Liver (tissue), 9 donors: ENCODE measurements around the gene RCAN2. TPM values are rescaled to one million over a fixed set of nuclear protein-coding genes. Genes with fewer than 3 reads are reported as not detected.

Source experiments
- DNase-seq: peaks from one replicate; pipeline ENCODE4 v3.0.0-alpha.2; 2017; ENCODE audit warnings: low spot score
- H3K27ac ChIP-seq, 2 donors: one replicate each; pipeline ENCODE4 v1.7.0; 2013; ENCODE audit warnings: inconsistent platforms in 2 of 2, low read length in 2 of 2, control low read depth in 1 of 2, low read depth in 1 of 2, mild to moderate bottlenecking in 1 of 2
- H3K27me3 ChIP-seq, 4 donors: one replicate each; pipeline versions ENCODE4 v1.6.1 to v1.7.0; 2013; ENCODE audit warnings: low read length in 3 of 4, inconsistent platforms in 1 of 4, mild to moderate bottlenecking in 1 of 4, moderate library complexity in 1 of 4; ENCODE audit not compliant: control insufficient read depth in 4 of 4, insufficient read depth in 4 of 4
- H3K36me3 ChIP-seq, 4 donors: one replicate each; pipeline versions ENCODE4 v1.6.1 to v1.7.0; 2013; ENCODE audit warnings: low read length in 3 of 4, mild to moderate bottlenecking in 3 of 4, low read depth in 1 of 4, moderate library complexity in 1 of 4; ENCODE audit not compliant: control insufficient read depth in 4 of 4, insufficient read depth in 3 of 4
- H3K4me1 ChIP-seq, 4 donors: one replicate each; pipeline versions ENCODE4 v1.6.1 to v1.7.0; 2013; ENCODE audit warnings: low read length in 3 of 4, mild to moderate bottlenecking in 3 of 4, moderate library complexity in 1 of 4; ENCODE audit not compliant: control insufficient read depth in 4 of 4, insufficient read depth in 4 of 4
- H3K4me3 ChIP-seq, 3 donors: one replicate each; pipeline versions ENCODE4 v1.6.1 to v1.7.0; 2013; ENCODE audit warnings: low read length in 3 of 3, control low read depth in 1 of 3, low read depth in 1 of 3, mild to moderate bottlenecking in 1 of 3
- H3K9ac ChIP-seq, 2 donors: one replicate each; pipeline ENCODE4 v1.7.0; 2013; ENCODE audit warnings: low read length in 2 of 2, mild to moderate bottlenecking in 2 of 2, moderate library complexity in 2 of 2, control low read depth in 1 of 2, low read depth in 1 of 2
- H3K9me3 ChIP-seq, 4 donors: one replicate each; pipeline versions ENCODE4 v1.6.1 to v1.7.0; 2013; ENCODE audit warnings: low read length in 3 of 4; ENCODE audit not compliant: control insufficient read depth in 4 of 4
- EGR1 ChIP-seq, 2 donors: IDR thresholded peaks; 2 replicates each; pipeline ENCODE4 v1.6.1; 2016 to 2018; ENCODE audit warnings: antibody characterized with exemption in 2 of 2, low read depth in 2 of 2
- FOXA1 ChIP-seq: IDR thresholded peaks from 2 replicates; pipeline ENCODE4 v1.6.1; 2016; ENCODE audit warnings: antibody characterized with exemption
- FOXA2 ChIP-seq: IDR thresholded peaks from 2 replicates; pipeline ENCODE4 v1.6.1; 2016; ENCODE audit warnings: antibody characterized with exemption
- GABPA ChIP-seq, 2 donors: IDR thresholded peaks in 1 of 2; conservative IDR thresholded peaks in 1 of 2; 2 replicates each; pipeline ENCODE4 v1.6.1; 2016; ENCODE audit warnings: antibody characterized with exemption in 2 of 2, mild to moderate bottlenecking in 1 of 2, moderate library complexity in 1 of 2
- HNF4A ChIP-seq, 2 donors: conservative IDR thresholded peaks; 2 replicates each; pipeline ENCODE4 v1.6.1; 2016; ENCODE audit warnings: antibody characterized with exemption in 2 of 2, mild to moderate bottlenecking in 2 of 2
- HNF4G ChIP-seq: IDR thresholded peaks from 2 replicates; pipeline ENCODE4 v1.6.1; 2016; ENCODE audit warnings: antibody characterized with exemption
- JUND ChIP-seq, 2 donors: IDR thresholded peaks; 2 replicates each; pipeline ENCODE4 v1.6.1; 2016; ENCODE audit warnings: antibody characterized with exemption in 2 of 2
- NR2F2 ChIP-seq: IDR thresholded peaks from 2 replicates; pipeline ENCODE4 v1.6.1; 2016; ENCODE audit warnings: antibody characterized with exemption
- RAD21 ChIP-seq, 2 donors: IDR thresholded peaks; 2 replicates each; pipeline ENCODE4 v1.6.1; 2016; ENCODE audit warnings: antibody characterized with exemption in 2 of 2, mild to moderate bottlenecking in 2 of 2
- RXRA ChIP-seq, 2 donors: IDR thresholded peaks; 2 replicates each; pipeline ENCODE4 v1.6.1; 2017 to 2018; ENCODE audit warnings: antibody characterized with exemption in 2 of 2, mild to moderate bottlenecking in 1 of 2
- SP1 ChIP-seq: IDR thresholded peaks from 2 replicates; pipeline ENCODE4 v1.6.1; 2018; ENCODE audit warnings: antibody characterized with exemption, mild to moderate bottlenecking
- TAF1 ChIP-seq: conservative IDR thresholded peaks from 2 replicates; pipeline ENCODE4 v1.6.1; 2016; ENCODE audit warnings: antibody characterized with exemption, mild to moderate bottlenecking
- YY1 ChIP-seq: IDR thresholded peaks from 2 replicates; pipeline ENCODE4 v1.6.1; 2016; ENCODE audit warnings: antibody characterized with exemption, mild to moderate bottlenecking
- WGBS: extraction: QIAGEN DNeasy Blood & Tissue Kit; methylation state at CpG from one replicate; pipeline ENCODE4 v1.1.7; 2013; 5-methylcytosine and 5-hydroxymethylcytosine counted together
- polyA plus RNA-seq, 2 donors: library from polyadenylated mRNA; stranded (reverse) in 1 of 2; unstranded in 1 of 2; fragments of 200-250 nt in 1 of 2; fragments of >200 nt in 1 of 2; fragmentation: Nextera tagmentation in 1 of 2; extraction: Ambion mirVana in 1 of 2; gene quantifications; one replicate each; pipeline versions ENCODE4 v1.2.1 to v1.2.3, GENCODE V29; 2013 to 2015
- total RNA-seq, 2 donors: library from RNA; depleted of rRNA; stranded (reverse); fragments of >200 nt; gene quantifications; one replicate each; pipeline ENCODE4 v1.2.3, GENCODE V29; 2014
- TF ChIP-seq, protein P1 (sequence below): IDR thresholded peaks from 2 replicates; pipeline ENCODE4 v1.6.1; 2016; ENCODE audit warnings: antibody characterized with exemption
- TF ChIP-seq, protein P2 (sequence below): IDR thresholded peaks from 2 replicates; pipeline ENCODE4 v1.6.1; 2016; ENCODE audit warnings: antibody characterized with exemption
- TF ChIP-seq, protein P3 (sequence below): fragments of 150-350 bp; IDR thresholded peaks from 2 replicates; pipeline ENCODE4 v1.5.1; 2017; ENCODE audit warnings: improper control_type of control experiment, low read depth, low read length; ENCODE audit not compliant: missing input control
- TF ChIP-seq, protein P4 (sequence below): IDR thresholded peaks from 2 replicates; pipeline ENCODE4 v1.6.1; 2016; ENCODE audit warnings: antibody characterized with exemption
- TF ChIP-seq, protein P5 (sequence below): IDR thresholded peaks from 2 replicates; pipeline ENCODE4 v1.6.1; 2016; ENCODE audit warnings: antibody characterized with exemption, mild to moderate bottlenecking
- donor health status: healthy.
- donor health status: healthy.
- donor health status: healthy.
- donor health status: healthy.
- donor health status: healthy.

Gene RCAN2
- total and polyA plus RNA-seq, 4 donors: 0.19 to 8.2 (median 2.4) TPM

DNA sequence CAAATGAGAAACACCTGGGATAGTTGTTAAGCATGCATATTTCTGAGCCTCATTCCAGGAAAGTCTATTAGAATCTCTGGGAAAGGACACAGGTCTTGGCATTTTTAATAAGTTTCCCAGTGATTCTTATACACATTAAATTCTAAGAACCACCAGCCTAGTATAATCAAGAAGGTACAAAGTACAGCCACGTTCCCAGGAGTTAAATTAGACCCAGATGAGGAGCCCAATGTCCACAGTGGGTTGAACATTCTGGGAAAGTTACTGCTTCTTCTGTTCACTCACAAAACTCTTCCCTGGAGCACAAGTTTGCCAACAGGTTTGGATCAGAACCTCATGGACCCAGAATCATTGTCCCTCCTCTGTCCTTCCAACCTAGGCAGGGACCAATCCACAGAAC is 90.4 kb downstream of the RCAN2 start:
- H3K27me3 ChIP-seq: no peaks in the 10 kb centered on the region
- no peak for DNase-seq
- H3K4me3 ChIP-seq: no peak overlapping the region
- no peaks in the 10 kb centered on the region for H3K36me3 ChIP-seq
- H3K4me1 ChIP-seq: peaks cover 0 to 7% (median 0%) of the 10 kb centered on the region in 4 donors
- TF ChIP-seq, protein P1, sequence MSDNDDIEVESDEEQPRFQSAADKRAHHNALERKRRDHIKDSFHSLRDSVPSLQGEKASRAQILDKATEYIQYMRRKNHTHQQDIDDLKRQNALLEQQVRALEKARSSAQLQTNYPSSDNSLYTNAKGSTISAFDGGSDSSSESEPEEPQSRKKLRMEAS: no peak
- no peak for TF ChIP-seq YY1
- TF ChIP-seq, protein P2, sequence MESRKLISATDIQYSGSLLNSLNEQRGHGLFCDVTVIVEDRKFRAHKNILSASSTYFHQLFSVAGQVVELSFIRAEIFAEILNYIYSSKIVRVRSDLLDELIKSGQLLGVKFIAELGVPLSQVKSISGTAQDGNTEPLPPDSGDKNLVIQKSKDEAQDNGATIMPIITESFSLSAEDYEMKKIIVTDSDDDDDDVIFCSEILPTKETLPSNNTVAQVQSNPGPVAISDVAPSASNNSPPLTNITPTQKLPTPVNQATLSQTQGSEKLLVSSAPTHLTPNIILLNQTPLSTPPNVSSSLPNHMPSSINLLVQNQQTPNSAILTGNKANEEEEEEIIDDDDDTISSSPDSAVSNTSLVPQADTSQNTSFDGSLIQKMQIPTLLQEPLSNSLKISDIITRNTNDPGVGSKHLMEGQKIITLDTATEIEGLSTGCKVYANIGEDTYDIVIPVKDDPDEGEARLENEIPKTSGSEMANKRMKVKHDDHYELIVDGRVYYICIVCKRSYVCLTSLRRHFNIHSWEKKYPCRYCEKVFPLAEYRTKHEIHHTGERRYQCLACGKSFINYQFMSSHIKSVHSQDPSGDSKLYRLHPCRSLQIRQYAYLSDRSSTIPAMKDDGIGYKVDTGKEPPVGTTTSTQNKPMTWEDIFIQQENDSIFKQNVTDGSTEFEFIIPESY: no peak
- TF ChIP-seq HNF4G: no peak
- no peak for TF ChIP-seq SP1
- TF ChIP-seq RAD21 (IDR thresholded peaks at IDR 0.05): no peak
- TF ChIP-seq, protein P3, sequence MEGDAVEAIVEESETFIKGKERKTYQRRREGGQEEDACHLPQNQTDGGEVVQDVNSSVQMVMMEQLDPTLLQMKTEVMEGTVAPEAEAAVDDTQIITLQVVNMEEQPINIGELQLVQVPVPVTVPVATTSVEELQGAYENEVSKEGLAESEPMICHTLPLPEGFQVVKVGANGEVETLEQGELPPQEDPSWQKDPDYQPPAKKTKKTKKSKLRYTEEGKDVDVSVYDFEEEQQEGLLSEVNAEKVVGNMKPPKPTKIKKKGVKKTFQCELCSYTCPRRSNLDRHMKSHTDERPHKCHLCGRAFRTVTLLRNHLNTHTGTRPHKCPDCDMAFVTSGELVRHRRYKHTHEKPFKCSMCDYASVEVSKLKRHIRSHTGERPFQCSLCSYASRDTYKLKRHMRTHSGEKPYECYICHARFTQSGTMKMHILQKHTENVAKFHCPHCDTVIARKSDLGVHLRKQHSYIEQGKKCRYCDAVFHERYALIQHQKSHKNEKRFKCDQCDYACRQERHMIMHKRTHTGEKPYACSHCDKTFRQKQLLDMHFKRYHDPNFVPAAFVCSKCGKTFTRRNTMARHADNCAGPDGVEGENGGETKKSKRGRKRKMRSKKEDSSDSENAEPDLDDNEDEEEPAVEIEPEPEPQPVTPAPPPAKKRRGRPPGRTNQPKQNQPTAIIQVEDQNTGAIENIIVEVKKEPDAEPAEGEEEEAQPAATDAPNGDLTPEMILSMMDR: no peak
- TF ChIP-seq FOXA1: no peak
- no peak for TF ChIP-seq HNF4A (conservative IDR thresholded peaks at IDR 0.05)
- TF ChIP-seq, protein P4, sequence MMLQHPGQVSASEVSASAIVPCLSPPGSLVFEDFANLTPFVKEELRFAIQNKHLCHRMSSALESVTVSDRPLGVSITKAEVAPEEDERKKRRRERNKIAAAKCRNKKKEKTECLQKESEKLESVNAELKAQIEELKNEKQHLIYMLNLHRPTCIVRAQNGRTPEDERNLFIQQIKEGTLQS: no peak
- no peak for TF ChIP-seq JUND (IDR thresholded peaks at IDR 0.05)
- no peak for TF ChIP-seq NR2F2
- no peak for TF ChIP-seq EGR1 (IDR thresholded peaks at IDR 0.05; ENCODE audit: low read depth in 2 of 2)
- TF ChIP-seq FOXA2: no peak
- TF ChIP-seq, protein P5, sequence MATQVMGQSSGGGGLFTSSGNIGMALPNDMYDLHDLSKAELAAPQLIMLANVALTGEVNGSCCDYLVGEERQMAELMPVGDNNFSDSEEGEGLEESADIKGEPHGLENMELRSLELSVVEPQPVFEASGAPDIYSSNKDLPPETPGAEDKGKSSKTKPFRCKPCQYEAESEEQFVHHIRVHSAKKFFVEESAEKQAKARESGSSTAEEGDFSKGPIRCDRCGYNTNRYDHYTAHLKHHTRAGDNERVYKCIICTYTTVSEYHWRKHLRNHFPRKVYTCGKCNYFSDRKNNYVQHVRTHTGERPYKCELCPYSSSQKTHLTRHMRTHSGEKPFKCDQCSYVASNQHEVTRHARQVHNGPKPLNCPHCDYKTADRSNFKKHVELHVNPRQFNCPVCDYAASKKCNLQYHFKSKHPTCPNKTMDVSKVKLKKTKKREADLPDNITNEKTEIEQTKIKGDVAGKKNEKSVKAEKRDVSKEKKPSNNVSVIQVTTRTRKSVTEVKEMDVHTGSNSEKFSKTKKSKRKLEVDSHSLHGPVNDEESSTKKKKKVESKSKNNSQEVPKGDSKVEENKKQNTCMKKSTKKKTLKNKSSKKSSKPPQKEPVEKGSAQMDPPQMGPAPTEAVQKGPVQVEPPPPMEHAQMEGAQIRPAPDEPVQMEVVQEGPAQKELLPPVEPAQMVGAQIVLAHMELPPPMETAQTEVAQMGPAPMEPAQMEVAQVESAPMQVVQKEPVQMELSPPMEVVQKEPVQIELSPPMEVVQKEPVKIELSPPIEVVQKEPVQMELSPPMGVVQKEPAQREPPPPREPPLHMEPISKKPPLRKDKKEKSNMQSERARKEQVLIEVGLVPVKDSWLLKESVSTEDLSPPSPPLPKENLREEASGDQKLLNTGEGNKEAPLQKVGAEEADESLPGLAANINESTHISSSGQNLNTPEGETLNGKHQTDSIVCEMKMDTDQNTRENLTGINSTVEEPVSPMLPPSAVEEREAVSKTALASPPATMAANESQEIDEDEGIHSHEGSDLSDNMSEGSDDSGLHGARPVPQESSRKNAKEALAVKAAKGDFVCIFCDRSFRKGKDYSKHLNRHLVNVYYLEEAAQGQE: no peak
- no peak for TF ChIP-seq GABPA (IDR thresholded peaks at IDR 0.05 in 1 of 2, conservative IDR thresholded peaks at IDR 0.05 in 1 of 2)
- TF ChIP-seq TAF1: no peak
- H3K27ac ChIP-seq: no peak overlapping the region
- H3K9me3 ChIP-seq: no peaks in the 10 kb centered on the region
- H3K9ac ChIP-seq: no peak overlapping the region
- WGBS: 83% methylated on average over 1 of the region's 1 CpG

DNA sequence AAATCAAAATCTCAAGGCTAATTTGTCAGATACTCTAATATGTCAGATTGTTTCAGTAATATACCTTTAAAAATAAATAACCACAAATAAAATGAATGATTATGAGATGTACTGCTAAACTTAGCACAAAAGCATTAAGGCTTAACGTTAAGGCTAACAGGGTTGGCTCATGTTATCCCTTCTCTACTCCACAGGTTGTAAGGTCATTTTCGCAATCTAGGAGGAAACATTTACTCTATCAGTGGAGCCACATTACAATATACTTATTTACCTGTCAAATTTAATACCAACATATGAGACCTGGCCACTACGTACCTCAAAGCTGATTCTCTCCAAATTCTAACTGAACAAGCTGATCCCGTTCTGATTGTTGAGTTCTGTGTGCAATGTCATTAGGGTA is 95.7 kb downstream of the RCAN2 start:
- TF ChIP-seq EGR1 (IDR thresholded peaks at IDR 0.05; ENCODE audit: low read depth in 2 of 2): no peak
- TF ChIP-seq, protein P3: no peak
- TF ChIP-seq FOXA2: peak; percentile 14
- TF ChIP-seq, protein P2: no peak
- peak in 1 of 2 donors; percentile 38 for TF ChIP-seq RXRA (IDR thresholded peaks at IDR 0.05)
- peak; percentile 28 to 55 for TF ChIP-seq HNF4A (conservative IDR thresholded peaks at IDR 0.05)
- Histone ChIP-seq H3K4me3 (no peak overlapping the region), H3K36me3 (no peaks in the 10 kb centered on the region), H3K27ac (no peak overlapping the region), H3K27me3 (no peaks in the 10 kb centered on the region), H3K9ac (no peak overlapping the region), H3K9me3 (no peaks in the 10 kb centered on the region), H3K4me1 (peaks cover 6 to 51% (median 40%) of the 10 kb centered on the region in 4 donors)
- DNase-seq: no peak
- WGBS: 40% methylated on average over 4 of the region's 4 CpGs
